Measurements from ENCODE around the gene XXYLT1.

DNA sequence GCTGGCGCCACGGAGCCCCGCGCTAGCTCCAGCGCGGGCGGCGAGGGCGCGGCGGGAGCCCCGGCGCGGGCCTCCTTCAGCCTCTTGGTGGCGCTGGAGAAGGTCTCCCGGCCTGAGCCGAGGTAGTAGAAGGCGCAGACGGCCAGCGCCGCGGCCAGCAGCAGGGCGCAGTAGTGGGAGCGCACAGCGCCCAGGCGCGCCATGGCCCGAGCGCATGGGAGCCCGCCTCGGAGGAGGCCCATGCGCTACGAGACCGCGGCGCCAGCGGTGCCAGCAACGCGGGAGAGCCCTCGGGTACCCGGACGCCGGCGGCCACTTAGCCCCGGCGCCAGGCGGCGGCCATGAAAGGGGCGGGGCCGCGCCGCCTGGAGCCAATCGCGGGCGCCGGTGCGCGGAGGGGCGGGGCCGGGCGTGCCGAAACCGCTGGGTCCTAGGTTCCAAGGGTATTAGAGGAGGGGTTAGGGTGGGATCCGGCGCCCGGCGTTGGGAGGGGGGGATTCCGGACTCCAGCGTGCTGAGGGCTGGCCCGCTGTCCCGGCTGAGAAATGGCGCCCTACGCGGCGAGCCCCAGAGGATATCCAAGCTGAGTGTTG is at the start of gene XXYLT1:
- TF ChIP-seq, protein P1, sequence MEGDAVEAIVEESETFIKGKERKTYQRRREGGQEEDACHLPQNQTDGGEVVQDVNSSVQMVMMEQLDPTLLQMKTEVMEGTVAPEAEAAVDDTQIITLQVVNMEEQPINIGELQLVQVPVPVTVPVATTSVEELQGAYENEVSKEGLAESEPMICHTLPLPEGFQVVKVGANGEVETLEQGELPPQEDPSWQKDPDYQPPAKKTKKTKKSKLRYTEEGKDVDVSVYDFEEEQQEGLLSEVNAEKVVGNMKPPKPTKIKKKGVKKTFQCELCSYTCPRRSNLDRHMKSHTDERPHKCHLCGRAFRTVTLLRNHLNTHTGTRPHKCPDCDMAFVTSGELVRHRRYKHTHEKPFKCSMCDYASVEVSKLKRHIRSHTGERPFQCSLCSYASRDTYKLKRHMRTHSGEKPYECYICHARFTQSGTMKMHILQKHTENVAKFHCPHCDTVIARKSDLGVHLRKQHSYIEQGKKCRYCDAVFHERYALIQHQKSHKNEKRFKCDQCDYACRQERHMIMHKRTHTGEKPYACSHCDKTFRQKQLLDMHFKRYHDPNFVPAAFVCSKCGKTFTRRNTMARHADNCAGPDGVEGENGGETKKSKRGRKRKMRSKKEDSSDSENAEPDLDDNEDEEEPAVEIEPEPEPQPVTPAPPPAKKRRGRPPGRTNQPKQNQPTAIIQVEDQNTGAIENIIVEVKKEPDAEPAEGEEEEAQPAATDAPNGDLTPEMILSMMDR (IDR thresholded peaks at IDR 0.05) = peak; percentile 40 to 80 (median 58)
- TF ChIP-seq POLR2A (IDR thresholded peaks at IDR 0.05) = peak in 3 of 4 donors; percentile 6 to 36 (median 27)
